GM18909 (cell line): ENCODE data around the gene MGST2.
A peak's percentile ranks its signal among the peaks of the same experiment; 100 is the strongest.
"Not testable (repeated sequence)": the region's sequence is repeated elsewhere in the genome, so short reads cannot be mapped to it uniquely, and the experiment has no call there.

Source experiments
- ATAC-seq: cut with Tn5 transposase; IDR thresholded peaks from one replicate; pipeline ENCODE4 v1.9.1; 2021; ENCODE audit warnings: mild to moderate bottlenecking; ENCODE audit not compliant: unreplicated experiment, poor library complexity

Gene MGST2

DNA sequence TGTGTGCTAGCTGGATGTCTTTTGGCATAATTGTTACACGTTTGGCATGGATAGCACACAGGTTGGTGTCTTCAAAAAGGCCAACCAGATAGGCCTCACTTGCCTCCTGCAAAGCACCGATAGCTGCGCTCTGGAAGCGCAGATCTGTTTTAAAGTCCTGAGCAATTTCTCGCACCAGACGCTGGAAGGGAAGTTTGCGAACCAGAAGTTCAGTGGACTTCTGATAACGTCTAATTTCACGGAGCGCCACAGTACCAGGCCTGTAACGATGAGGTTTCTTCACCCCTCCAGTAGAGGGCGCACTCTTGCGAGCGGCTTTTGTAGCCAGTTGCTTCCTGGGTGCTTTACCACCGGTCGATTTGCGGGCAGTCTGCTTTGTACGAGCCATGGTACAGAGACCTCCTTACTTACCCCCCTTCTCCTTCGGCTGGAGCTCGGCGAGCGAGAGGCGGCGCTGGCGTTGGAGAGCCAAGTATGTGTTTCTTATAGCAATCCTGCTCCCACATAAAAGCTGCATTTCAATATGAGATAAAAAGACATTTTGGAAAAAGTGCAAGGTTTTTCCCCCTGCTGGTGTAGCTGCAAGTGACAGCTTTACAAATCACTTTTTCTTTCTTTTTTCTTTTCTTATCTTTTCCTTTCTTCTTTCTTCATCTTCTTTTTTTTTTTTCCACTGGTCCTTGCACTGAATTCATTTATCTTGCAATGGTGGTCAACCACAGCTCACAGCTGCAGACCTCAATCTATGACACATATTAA lies 32.7 kb downstream of the MGST2 start:
- ATAC-seq, result not testable (repeated sequence)

DNA sequence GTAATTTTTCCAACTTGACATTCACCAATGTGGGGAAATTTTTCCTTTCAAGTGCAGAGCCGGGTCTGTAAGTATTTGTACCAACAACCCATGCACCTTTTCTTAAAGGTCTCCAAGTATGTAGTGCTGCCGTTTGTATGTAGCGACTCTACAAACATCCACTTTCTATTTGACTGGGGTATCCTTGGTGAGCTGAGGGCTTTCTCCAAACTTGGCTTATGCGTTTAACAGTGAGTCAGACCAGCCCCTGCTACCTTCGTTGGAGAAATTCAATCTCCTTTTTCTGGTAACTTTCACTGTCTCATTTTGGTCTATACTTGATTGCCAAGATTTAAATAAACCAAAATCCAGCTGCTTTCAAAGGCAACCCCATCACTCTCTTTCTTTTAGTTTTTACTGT lies 34.9 kb downstream of the MGST2 start:
- no peak for ATAC-seq

DNA sequence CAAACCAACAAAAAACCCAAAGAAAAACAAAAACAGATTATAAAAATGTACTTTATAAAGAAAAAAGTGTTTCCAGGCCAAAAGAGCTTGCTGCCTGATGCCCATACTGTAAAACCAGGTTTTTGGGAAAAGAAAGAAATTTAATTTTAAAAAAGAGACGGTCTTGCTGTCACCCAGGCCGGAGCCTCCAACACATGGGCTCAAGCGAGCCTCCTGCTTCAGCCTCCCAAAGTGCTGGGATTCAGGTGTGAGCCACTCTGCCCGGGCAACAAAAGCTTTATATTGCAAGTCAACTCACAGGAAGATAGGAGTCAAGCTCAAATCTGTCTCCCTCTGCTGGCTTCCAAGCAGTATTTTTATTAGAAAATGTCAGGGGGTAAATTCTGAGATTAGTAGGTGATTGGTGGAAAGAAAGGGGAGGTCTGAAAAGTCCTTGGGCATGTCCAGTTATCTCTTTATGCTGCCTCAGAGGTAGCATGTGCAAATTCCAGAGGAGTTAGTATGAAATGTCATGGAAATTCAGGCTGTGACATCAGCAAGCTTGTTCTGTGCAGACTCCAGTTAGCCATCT lies 39.4 kb downstream of the MGST2 start:
- ATAC-seq, result no peak

- ATAC-seq, result no peak
These were observed 44.0 kb downstream of the MGST2 start for GRCh38 chr4:139709660-139710059.

- no peak for ATAC-seq
These were observed 44.5 kb downstream of the MGST2 start for GRCh38 chr4:139710073-139710472.

GRCh38 chr4:139711461-139711860 lies 45.8 kb downstream of the MGST2 start:
- no peak for ATAC-seq

DNA sequence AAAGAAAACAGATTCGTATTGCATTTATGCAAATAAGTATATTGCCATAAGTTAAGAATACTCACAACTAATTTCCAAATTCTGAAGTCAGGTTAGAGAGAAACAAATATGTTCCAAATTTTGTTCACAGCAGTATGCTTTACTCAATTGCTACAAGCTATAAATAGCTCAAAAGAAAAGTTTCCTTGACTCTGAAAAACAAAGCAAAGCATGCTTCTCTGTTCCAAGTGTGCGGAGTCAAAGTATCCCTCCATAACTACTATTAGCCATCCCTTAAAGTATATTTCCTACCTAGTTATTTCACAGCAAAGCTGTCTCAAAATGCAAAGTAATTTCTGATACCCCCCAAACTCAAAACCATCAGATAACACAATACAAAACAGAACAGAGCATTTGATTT lies 47.3 kb downstream of the MGST2 start:
- ATAC-seq, result no peak

- no peak for ATAC-seq
These were observed 50.2 kb downstream of the MGST2 start for GRCh38 chr4:139715746-139716391.

- ATAC-seq, result no peak
These were observed 52.7 kb downstream of the MGST2 start for GRCh38 chr4:139718358-139718757.

DNA sequence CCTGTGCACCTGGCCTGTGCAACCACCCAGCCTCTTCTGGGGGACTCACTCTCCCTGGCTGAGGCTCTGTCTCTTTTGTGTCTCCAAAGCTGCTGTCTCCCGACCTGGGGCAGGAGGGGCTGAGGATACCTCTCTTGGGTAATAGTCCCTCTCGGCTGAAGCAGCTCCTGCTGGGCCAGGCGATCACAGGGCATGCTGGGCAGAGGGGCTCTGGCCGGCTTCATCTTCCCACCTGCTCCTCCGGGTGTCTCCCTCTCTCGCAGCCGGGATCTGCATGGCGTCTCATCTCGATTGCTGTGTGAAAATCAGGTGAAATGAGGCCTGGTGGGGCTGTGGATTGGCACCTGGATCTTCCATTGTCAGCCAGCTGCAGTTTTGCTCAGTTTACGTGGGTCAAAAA lies 53.2 kb downstream of the MGST2 start:
- no peak for ATAC-seq

DNA sequence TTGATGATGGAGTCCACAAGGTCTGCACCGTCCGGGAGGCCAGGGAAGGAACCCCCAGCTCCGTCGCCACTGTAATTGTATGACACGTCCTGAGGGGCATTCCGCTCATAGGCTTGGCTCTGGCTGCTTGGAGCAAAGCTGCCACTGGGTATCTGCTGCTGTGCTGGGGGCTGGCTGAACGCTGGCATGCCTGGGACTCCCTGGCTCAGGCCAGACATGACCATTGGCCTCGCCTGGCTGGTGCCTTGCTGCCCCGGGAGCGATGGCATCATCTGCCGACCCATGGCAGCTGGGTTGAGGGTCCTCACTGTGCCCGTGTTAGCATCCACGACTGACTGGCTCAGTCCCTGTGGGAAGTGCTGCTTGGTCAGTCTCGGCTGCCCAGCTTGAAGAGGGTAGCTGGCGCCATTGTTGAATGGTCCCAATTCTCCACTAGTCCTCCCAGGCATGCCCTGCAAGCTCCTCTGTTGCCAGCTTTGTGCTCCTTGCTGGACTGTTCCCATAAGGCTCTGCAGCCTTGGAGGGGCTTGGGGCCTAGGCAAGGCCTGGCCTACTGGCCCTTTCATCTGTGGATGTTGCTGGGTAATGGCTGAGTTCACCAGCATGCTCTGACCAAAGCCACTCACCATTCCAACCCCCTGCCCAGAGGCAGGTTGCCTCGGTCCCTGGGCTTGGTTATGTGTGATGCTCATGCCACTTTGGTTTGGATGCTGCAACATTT lies 53.9 kb downstream of the MGST2 start:
- no peak for ATAC-seq

DNA sequence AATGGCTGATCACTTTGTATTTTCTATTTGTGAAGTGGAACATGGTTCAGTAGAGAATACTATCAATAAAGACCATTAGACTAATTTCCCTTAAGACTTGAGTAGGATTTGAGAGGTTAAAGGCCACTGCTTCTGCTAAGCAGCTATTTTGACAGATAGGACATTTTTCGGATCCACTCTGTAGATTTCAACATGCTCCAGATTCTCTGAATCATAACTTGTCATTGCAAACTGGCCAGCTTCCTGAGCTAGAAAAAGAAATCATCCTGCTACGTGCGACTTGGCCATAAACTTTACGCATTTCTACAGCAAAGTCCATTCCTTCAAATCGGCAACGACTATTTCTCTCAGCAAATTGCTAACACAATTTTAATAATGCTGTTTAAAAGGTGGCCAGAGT lies 55.2 kb downstream of the MGST2 start:
- no peak for ATAC-seq

- ATAC-seq, result no peak
These were observed 56.2 kb downstream of the MGST2 start for GRCh38 chr4:139721789-139722188.

GRCh38 chr4:139725236-139725635 lies 59.6 kb downstream of the MGST2 start:
- ATAC-seq, result no peak

DNA sequence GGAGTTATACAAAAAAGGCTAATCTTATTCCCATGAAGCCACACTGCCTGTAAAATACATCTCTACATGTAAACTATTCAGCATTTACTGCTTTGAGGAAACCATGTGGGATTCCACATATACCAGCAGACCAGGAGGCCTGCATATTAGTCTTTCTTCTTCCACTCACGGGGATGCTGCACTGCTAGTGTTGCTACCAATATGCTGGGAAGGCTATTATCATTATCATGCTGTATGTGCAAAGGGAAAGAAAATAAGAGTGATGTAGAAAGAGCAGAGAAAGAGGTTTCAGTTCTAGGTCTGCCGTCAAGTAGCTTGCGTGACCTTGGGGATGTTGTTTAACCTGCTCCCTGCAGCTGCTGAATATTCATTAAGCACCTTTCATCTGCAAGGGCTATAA lies 61.0 kb downstream of the MGST2 start:
- ATAC-seq, result no peak

GRCh38 chr4:139728146-139728545 lies 62.5 kb downstream of the MGST2 start:
- no peak for ATAC-seq

DNA sequence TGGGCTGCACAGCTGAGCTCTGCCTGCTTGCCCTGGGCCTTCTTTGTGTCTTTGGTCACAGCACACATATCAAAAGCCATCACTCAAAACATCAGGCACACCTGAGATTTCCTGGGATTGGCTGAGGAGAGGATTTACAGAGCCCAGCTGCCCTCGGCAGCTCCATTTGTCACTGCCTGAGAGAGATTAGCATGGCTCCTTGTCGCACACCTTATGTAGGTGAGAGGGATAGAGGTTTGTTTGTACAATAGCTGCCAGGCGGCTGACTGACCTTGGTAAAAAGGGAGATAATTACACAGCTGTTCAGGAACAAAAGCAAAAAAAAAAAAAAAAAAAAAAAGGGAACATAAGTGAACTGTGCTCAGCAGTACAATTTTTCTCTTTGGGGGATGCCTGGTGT lies 63.2 kb downstream of the MGST2 start:
- ATAC-seq, result no peak

DNA sequence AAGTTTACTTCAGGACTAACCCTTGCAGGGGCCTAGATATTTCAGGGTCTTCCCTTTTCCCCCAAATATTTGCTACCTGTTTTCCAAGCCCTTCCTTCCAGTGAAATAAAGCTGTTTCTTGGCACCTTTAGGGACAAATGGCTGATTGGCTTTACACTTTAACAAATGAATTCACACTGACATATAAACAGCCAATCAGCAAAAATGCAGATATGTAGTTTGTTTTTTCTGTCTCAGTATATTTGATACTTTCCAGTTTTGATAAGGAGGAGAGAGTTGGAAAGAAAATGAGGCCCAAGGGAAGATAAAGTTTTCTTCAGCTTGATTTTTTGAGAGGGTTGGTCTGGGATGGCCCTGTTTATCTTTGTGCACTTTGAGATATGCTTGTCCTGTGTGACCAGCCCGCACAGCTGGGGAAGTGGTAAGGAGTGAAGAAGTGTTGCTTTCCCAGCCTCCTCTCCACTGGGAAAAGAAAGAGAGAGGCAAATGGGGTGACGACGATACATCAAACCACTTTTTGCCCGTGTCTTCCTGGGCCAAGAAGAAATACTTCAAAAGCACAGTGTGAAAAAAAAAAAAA lies 67.5 kb downstream of the MGST2 start:
- no peak for ATAC-seq

- no peak for ATAC-seq
These were observed 68.7 kb downstream of the MGST2 start for GRCh38 chr4:139734201-139734874.

DNA sequence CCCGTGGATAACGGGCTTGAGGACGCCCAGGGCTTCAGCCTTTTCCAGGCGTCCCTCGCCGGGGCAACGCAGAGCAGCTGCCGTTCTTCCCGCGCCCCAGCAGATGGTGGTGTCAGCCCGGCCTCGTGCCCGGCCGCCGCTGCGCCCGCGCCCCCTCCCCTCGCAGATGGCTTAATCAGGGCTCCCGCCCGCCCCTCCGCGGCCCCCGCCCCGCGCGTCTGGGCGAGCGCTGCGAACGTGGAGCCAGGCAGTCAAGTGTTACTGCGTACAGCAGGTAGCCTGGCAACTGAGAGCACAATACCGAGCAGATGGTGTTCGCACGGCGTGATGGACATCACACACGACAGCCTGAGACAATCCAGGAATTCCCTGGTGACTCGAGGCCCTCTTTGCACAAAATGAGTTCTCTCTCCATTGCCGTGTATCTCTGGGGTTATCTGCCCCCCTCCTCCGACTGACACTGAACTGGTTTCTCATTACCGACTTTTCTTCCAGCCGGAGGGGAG lies 69.3 kb downstream of the MGST2 start:
- peak; percentile 75 for ATAC-seq
